Measurements from ENCODE around the gene KAZN. TPM values are rescaled to one million over a fixed set of nuclear protein-coding genes. Genes with fewer than 3 reads are reported as not detected.
A peak's percentile ranks its signal among the peaks of the same experiment; 100 is the strongest.

The KAZN gene
- total RNA-seq, 1 donor from 2014 or later = 7.9 TPM

- DNase-seq = no peak
- H3K4me1 Mint-ChIP-seq (ENCODE audit: low read depth, unreplicated experiment) = peaks cover 48% of the 10 kb centered on the region
- H3K36me3 Mint-ChIP-seq (ENCODE audit: unreplicated experiment) = no peaks in the 10 kb centered on the region
- H3K4me3 Mint-ChIP-seq (ENCODE audit: unreplicated experiment) = no peak overlapping the region
- H3K27me3 Mint-ChIP-seq (ENCODE audit: unreplicated experiment) = peaks cover 12% of the 10 kb centered on the region
- H3K27ac Mint-ChIP-seq (ENCODE audit: unreplicated experiment) = no peak overlapping the region
- no peak for TF ChIP-seq CTCF (IDR thresholded peaks at IDR 0.05; ENCODE audit: partially characterized antibody, unreplicated experiment)
- H3K9me3 Mint-ChIP-seq (ENCODE audit: unreplicated experiment) = peaks cover 5% of the 10 kb centered on the region
Observed at GRCh38 chr1:14940285-14940870, 341.9 kb downstream of the KAZN start.

- DNase-seq = no peak
- Mint-ChIP-seq H3K36me3 (ENCODE audit: unreplicated experiment) (no peaks in the 10 kb centered on the region), H3K27ac (ENCODE audit: unreplicated experiment) (no peak overlapping the region), H3K27me3 (ENCODE audit: unreplicated experiment) (peaks cover 13% of the 10 kb centered on the region), H3K4me3 (ENCODE audit: unreplicated experiment) (no peak overlapping the region), H3K4me1 (ENCODE audit: low read depth, unreplicated experiment) (peaks cover 49% of the 10 kb centered on the region), H3K9me3 (ENCODE audit: unreplicated experiment) (peaks cover 9% of the 10 kb centered on the region)
- TF ChIP-seq CTCF (IDR thresholded peaks at IDR 0.05; ENCODE audit: partially characterized antibody, unreplicated experiment) = no peak
Observed at GRCh38 chr1:14941864-14942263, 343.4 kb downstream of the KAZN start.

GRCh38 chr1:14944471-14944985 lies 346.0 kb downstream of the KAZN start:
- H3K36me3 Mint-ChIP-seq (ENCODE audit: unreplicated experiment) = no peaks in the 10 kb centered on the region
- no peak for TF ChIP-seq CTCF (IDR thresholded peaks at IDR 0.05; ENCODE audit: partially characterized antibody, unreplicated experiment)
- H3K4me3 Mint-ChIP-seq (ENCODE audit: unreplicated experiment) = no peak overlapping the region
- peak overlapping the region; percentile 38 for H3K27ac Mint-ChIP-seq (ENCODE audit: unreplicated experiment)
- peaks cover 13% of the 10 kb centered on the region for H3K27me3 Mint-ChIP-seq (ENCODE audit: unreplicated experiment)
- H3K9me3 Mint-ChIP-seq (ENCODE audit: unreplicated experiment) = peaks cover 9% of the 10 kb centered on the region
- DNase-seq = no peak
- peaks cover 42% of the 10 kb centered on the region for H3K4me1 Mint-ChIP-seq (ENCODE audit: low read depth, unreplicated experiment)

GRCh38 chr1:14945132-14946010 lies 346.9 kb downstream of the KAZN start:
- peak overlapping the region; percentile 34 for H3K27ac Mint-ChIP-seq (ENCODE audit: unreplicated experiment)
- peak; percentile 71 for DNase-seq
- peaks cover 47% of the 10 kb centered on the region for H3K4me1 Mint-ChIP-seq (ENCODE audit: low read depth, unreplicated experiment)
- H3K36me3 Mint-ChIP-seq (ENCODE audit: unreplicated experiment) = no peaks in the 10 kb centered on the region
- TF ChIP-seq CTCF (IDR thresholded peaks at IDR 0.05; ENCODE audit: partially characterized antibody, unreplicated experiment) = no peak
- peaks cover 13% of the 10 kb centered on the region for H3K27me3 Mint-ChIP-seq (ENCODE audit: unreplicated experiment)
- H3K4me3 Mint-ChIP-seq (ENCODE audit: unreplicated experiment) = peak overlapping the region; percentile 46
- H3K9me3 Mint-ChIP-seq (ENCODE audit: unreplicated experiment) = peaks cover 9% of the 10 kb centered on the region

GRCh38 chr1:14946011-14946359 lies 347.5 kb downstream of the KAZN start:
- no peak for DNase-seq
- Mint-ChIP-seq H3K9me3 (ENCODE audit: unreplicated experiment) (peaks cover 9% of the 10 kb centered on the region), H3K4me3 (ENCODE audit: unreplicated experiment) (peak overlapping the region; percentile 46), H3K4me1 (ENCODE audit: low read depth, unreplicated experiment) (peaks cover 50% of the 10 kb centered on the region), H3K27ac (ENCODE audit: unreplicated experiment) (peak overlapping the region; percentile 34), H3K36me3 (ENCODE audit: unreplicated experiment) (no peaks in the 10 kb centered on the region), H3K27me3 (ENCODE audit: unreplicated experiment) (peaks cover 11% of the 10 kb centered on the region)
- TF ChIP-seq CTCF (IDR thresholded peaks at IDR 0.05; ENCODE audit: partially characterized antibody, unreplicated experiment) = no peak
